ENCODE measurements around the gene NRCAM. TPM values are rescaled to one million over a fixed set of nuclear protein-coding genes. Genes with fewer than 3 reads are reported as not detected.

Gene NRCAM
- total RNA-seq, 1 experiment from 2014 or later = 40.3 TPM

- Histone ChIP-seq H3K4me2 (no peak overlapping the region), H3K4me3 (no peak overlapping the region), H3K9me2 (ENCODE audit: insufficient read depth) (no peaks in the 10 kb centered on the region), H4K20me1 (ENCODE audit: insufficient read depth) (no peaks in the 10 kb centered on the region), H3K27me3 (ENCODE audit: insufficient read depth, low read depth) (no peaks in the 10 kb centered on the region), H3F3A (ENCODE audit: insufficient read depth, low read depth) (no peaks in the 10 kb centered on the region), H3K36me3 (ENCODE audit: low read depth) (no peaks in the 10 kb centered on the region), H3K27ac (no peak overlapping the region), H3K9me3 (ENCODE audit: insufficient read depth, low read depth) (no peaks in the 10 kb centered on the region), H3K79me2 (ENCODE audit: low read depth) (no peaks in the 10 kb centered on the region), H2AFZ (no peak overlapping the region), H3K4me1 (replicated peaks; ENCODE audit: insufficient read depth) (no peaks in the 10 kb centered on the region)
- DNase-seq = no peak
- no TSS peak for BruUV-seq (replicated peaks)
- TF ChIP-seq EZH2 (IDR thresholded peaks at IDR 0.05; ENCODE audit: low read depth) (no peak), CTCF (conservative IDR thresholded peaks at IDR 0.05) (no peak)
- ChIA-PET CTCF (no interaction called here), POLR2A (ENCODE audit: unreplicated experiment) (no interaction called here)
- intact Hi-C loops (cut with micrococcal nuclease; ENCODE audit: unreplicated experiment) = no loop called here
Observed at GRCh38 chr7:108423089-108423989, 32.9 kb downstream of the NRCAM start.

DNA sequence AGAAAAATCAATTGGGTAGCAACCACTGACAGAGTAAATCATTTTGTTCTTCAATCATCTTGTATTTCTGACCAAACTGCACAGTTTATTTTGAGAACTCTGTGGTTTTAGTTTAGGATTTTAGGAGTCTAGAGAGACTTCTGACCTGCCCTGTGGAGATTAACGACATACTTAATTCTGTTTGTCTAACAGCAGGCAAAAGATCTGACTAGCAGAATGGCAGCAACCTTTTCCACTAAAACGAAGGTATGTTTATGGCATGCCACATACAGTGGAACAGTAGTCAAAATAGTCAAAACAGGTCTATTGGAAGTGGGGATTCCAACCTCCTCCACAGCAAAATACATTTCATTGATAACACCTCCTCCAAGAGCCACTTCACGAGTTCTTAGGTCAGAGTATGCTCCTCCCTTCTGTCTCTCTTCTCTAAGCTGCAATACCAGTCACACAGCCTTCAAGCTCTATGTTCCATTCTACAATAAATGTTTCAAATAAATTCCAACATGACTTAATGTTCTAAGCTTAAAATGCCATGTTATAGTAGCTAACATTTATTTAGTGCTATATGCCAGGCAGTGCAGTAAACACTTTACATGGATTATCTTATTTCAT lies 34.4 kb downstream of the NRCAM start:
- H3K4me3 ChIP-seq = no peak overlapping the region
- DNase-seq = no peak
- no peaks in the 10 kb centered on the region for H4K20me1 ChIP-seq (ENCODE audit: insufficient read depth)
- intact Hi-C loops (cut with micrococcal nuclease; ENCODE audit: unreplicated experiment) = no loop called here
- POLR2A ChIA-PET (ENCODE audit: unreplicated experiment) = interaction anchor here (0.6 kb wide), 1 partner anchor 182 kb away, joined by 3 read pairs; no protein-coding TSS in a partner anchor
- CTCF ChIA-PET = interaction anchor here (1.2 kb wide), 1 partner anchor 31 kb away, joined by 3 read pairs; no protein-coding TSS in a partner anchor
- no peak overlapping the region for H3K4me2 ChIP-seq
- no peaks in the 10 kb centered on the region for H3F3A ChIP-seq (ENCODE audit: insufficient read depth, low read depth)
- TF ChIP-seq CTCF (conservative IDR thresholded peaks at IDR 0.05) = no peak
- no peak for TF ChIP-seq EZH2 (IDR thresholded peaks at IDR 0.05; ENCODE audit: low read depth)
- H3K4me1 ChIP-seq (replicated peaks; ENCODE audit: insufficient read depth) = 0 out of 2 replicates have a peak, but pooled peaks cover 3% of the 10 kb centered on the region
- no peak overlapping the region for H3K27ac ChIP-seq
- H2AFZ ChIP-seq = no peak overlapping the region
- BruUV-seq (replicated peaks) = no TSS peak
- H3K79me2 ChIP-seq (ENCODE audit: low read depth) = no peaks in the 10 kb centered on the region
- H3K27me3 ChIP-seq (ENCODE audit: insufficient read depth, low read depth) = no peaks in the 10 kb centered on the region
- H3K9me2 ChIP-seq (ENCODE audit: insufficient read depth) = no peaks in the 10 kb centered on the region
- H3K9me3 ChIP-seq (ENCODE audit: insufficient read depth, low read depth) = no peaks in the 10 kb centered on the region
- no peaks in the 10 kb centered on the region for H3K36me3 ChIP-seq (ENCODE audit: low read depth)

- POLR2A ChIA-PET (ENCODE audit: unreplicated experiment) = no interaction called here
- H4K20me1 ChIP-seq (ENCODE audit: insufficient read depth) = no peaks in the 10 kb centered on the region
- no peak overlapping the region for H2AFZ ChIP-seq
- H3K79me2 ChIP-seq (ENCODE audit: low read depth) = no peaks in the 10 kb centered on the region
- no peaks in the 10 kb centered on the region for H3K9me3 ChIP-seq (ENCODE audit: insufficient read depth, low read depth)
- H3K36me3 ChIP-seq (ENCODE audit: low read depth) = no peaks in the 10 kb centered on the region
- H3K4me2 ChIP-seq = no peak overlapping the region
- H3K4me1 ChIP-seq (replicated peaks; ENCODE audit: insufficient read depth) = peaks cover 11% of the 10 kb centered on the region; the same call in 1 of the 2 replicates
- BruUV-seq (replicated peaks) = no TSS peak
- intact Hi-C loops (cut with micrococcal nuclease; ENCODE audit: unreplicated experiment) = no loop called here
- no peaks in the 10 kb centered on the region for H3K9me2 ChIP-seq (ENCODE audit: insufficient read depth)
- DNase-seq = no peak
- no peaks in the 10 kb centered on the region for H3K27me3 ChIP-seq (ENCODE audit: insufficient read depth, low read depth)
- H3F3A ChIP-seq (ENCODE audit: insufficient read depth, low read depth) = peaks cover 5% of the 10 kb centered on the region; the same call in 1 of the 2 replicates
- H3K4me3 ChIP-seq = no peak overlapping the region
- CTCF ChIA-PET = no interaction called here
- TF ChIP-seq EZH2 (IDR thresholded peaks at IDR 0.05; ENCODE audit: low read depth) = no peak
- no peak for TF ChIP-seq CTCF (conservative IDR thresholded peaks at IDR 0.05)
- no peak overlapping the region for H3K27ac ChIP-seq
Observed at GRCh38 chr7:108419961-108420908, 36.0 kb downstream of the NRCAM start.

All from PC-9 (cell line).